ENCODE data around the gene PLA1A.

PLA1A gene

GRCh38 chr3:119616056-119616455 lies 18.4 kb downstream of the PLA1A start:
- no peaks in the 10 kb centered on the region for H3F3A ChIP-seq (ENCODE audit: low read depth)
- H3K9me3 ChIP-seq (ENCODE audit: insufficient read depth, low read depth, low read length) = no peaks in the 10 kb centered on the region
- peaks cover 5% of the 10 kb centered on the region for H3K27me3 ChIP-seq (ENCODE audit: insufficient read depth, low read length, poor library complexity, severe bottlenecking)
- no peak overlapping the region for H3K4me3 ChIP-seq (ENCODE audit: low read length, poor library complexity, severe bottlenecking)
- H3K9me2 ChIP-seq (replicated peaks; ENCODE audit: low read depth, low read length) = no peaks in the 10 kb centered on the region
- TF ChIP-seq EZH2phosphoT487 (IDR thresholded peaks at IDR 0.05; ENCODE audit: borderline replicate concordance) = no peak
- TF ChIP-seq CTCF (conservative IDR thresholded peaks at IDR 0.05; ENCODE audit: low read length) = no peak
- H3K79me2 ChIP-seq (ENCODE audit: insufficient read depth, low read length) = no peaks in the 10 kb centered on the region
- no peaks in the 10 kb centered on the region for H3K4me1 ChIP-seq (ENCODE audit: insufficient read depth, low read length, poor library complexity, severe bottlenecking)
- no peak overlapping the region for H2AFZ ChIP-seq (ENCODE audit: low read length)
- no peak overlapping the region for H3K9ac ChIP-seq (ENCODE audit: low read depth, low read length, poor library complexity, severe bottlenecking)
- H3K36me3 ChIP-seq (ENCODE audit: insufficient read depth, low read length) = no peaks in the 10 kb centered on the region
- H3K4me2 ChIP-seq (ENCODE audit: low read depth, low read length, poor library complexity, severe bottlenecking) = no peak overlapping the region
- no peaks in the 10 kb centered on the region for H4K20me1 ChIP-seq (ENCODE audit: insufficient read depth, low read length, poor library complexity, severe bottlenecking)

GRCh38 chr3:119619094-119619493 lies 21.4 kb downstream of the PLA1A start:
- H3K9ac ChIP-seq (ENCODE audit: low read depth, low read length, poor library complexity, severe bottlenecking) = no peak overlapping the region
- peaks cover 5% of the 10 kb centered on the region for H3K27me3 ChIP-seq (ENCODE audit: insufficient read depth, low read length, poor library complexity, severe bottlenecking)
- no peaks in the 10 kb centered on the region for H3K79me2 ChIP-seq (ENCODE audit: insufficient read depth, low read length)
- H3K4me2 ChIP-seq (ENCODE audit: low read depth, low read length, poor library complexity, severe bottlenecking) = no peak overlapping the region
- H3K9me3 ChIP-seq (ENCODE audit: insufficient read depth, low read depth, low read length) = no peaks in the 10 kb centered on the region
- H2AFZ ChIP-seq (ENCODE audit: low read length) = no peak overlapping the region
- H3K4me3 ChIP-seq (ENCODE audit: low read length, poor library complexity, severe bottlenecking) = no peak overlapping the region
- H3F3A ChIP-seq (ENCODE audit: low read depth) = no peaks in the 10 kb centered on the region
- no peaks in the 10 kb centered on the region for H3K36me3 ChIP-seq (ENCODE audit: insufficient read depth, low read length)
- TF ChIP-seq CTCF (conservative IDR thresholded peaks at IDR 0.05; ENCODE audit: low read length) = no peak
- TF ChIP-seq EZH2phosphoT487 (IDR thresholded peaks at IDR 0.05; ENCODE audit: borderline replicate concordance) = no peak
- H3K9me2 ChIP-seq (replicated peaks; ENCODE audit: low read depth, low read length) = no peaks in the 10 kb centered on the region
- H4K20me1 ChIP-seq (ENCODE audit: insufficient read depth, low read length, poor library complexity, severe bottlenecking) = no peaks in the 10 kb centered on the region
- H3K4me1 ChIP-seq (ENCODE audit: insufficient read depth, low read length, poor library complexity, severe bottlenecking) = no peaks in the 10 kb centered on the region

GRCh38 chr3:119620899-119621298 lies 23.2 kb downstream of the PLA1A start:
- no peaks in the 10 kb centered on the region for H3K36me3 ChIP-seq (ENCODE audit: insufficient read depth, low read length)
- H3K4me3 ChIP-seq (ENCODE audit: low read length, poor library complexity, severe bottlenecking) = no peak overlapping the region
- H3K9me2 ChIP-seq (replicated peaks; ENCODE audit: low read depth, low read length) = no peaks in the 10 kb centered on the region
- no peak overlapping the region for H3K4me2 ChIP-seq (ENCODE audit: low read depth, low read length, poor library complexity, severe bottlenecking)
- no peaks in the 10 kb centered on the region for H3K4me1 ChIP-seq (ENCODE audit: insufficient read depth, low read length, poor library complexity, severe bottlenecking)
- no peak overlapping the region for H3K9ac ChIP-seq (ENCODE audit: low read depth, low read length, poor library complexity, severe bottlenecking)
- no peaks in the 10 kb centered on the region for H3K9me3 ChIP-seq (ENCODE audit: insufficient read depth, low read depth, low read length)
- no peaks in the 10 kb centered on the region for H3F3A ChIP-seq (ENCODE audit: low read depth)
- TF ChIP-seq CTCF (conservative IDR thresholded peaks at IDR 0.05; ENCODE audit: low read length) = no peak
- no peak for TF ChIP-seq EZH2phosphoT487 (IDR thresholded peaks at IDR 0.05; ENCODE audit: borderline replicate concordance)
- no peaks in the 10 kb centered on the region for H4K20me1 ChIP-seq (ENCODE audit: insufficient read depth, low read length, poor library complexity, severe bottlenecking)
- peaks cover 5% of the 10 kb centered on the region for H3K27me3 ChIP-seq (ENCODE audit: insufficient read depth, low read length, poor library complexity, severe bottlenecking)
- no peaks in the 10 kb centered on the region for H3K79me2 ChIP-seq (ENCODE audit: insufficient read depth, low read length)
- H2AFZ ChIP-seq (ENCODE audit: low read length) = no peak overlapping the region

Measured in Loucy (cell line).